Measurements from ENCODE around the gene WLS.

DNA sequence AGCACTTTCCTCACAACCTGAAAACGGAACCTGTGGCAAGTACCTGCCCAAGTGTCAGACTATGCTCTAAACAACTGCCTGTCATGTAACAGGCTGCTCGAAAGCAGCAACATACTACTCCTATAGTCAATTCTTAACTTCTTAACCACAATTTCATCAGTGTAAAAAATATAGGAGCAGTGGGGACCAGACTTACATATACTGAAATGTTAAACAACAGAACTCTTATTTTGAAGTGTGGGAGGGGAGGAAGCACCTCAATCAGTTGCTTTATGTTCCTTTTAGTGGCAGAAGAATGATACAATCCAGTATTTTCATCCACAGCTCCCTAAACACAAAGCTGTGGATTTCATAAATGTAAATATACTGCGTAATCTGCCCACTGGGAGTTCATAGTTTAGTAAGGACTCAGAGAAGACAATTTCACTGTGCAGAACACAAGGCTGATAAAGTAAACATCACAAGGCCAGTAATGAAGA is 44.2 kb downstream of the WLS start:
- TF ChIP-seq CTCF (IDR thresholded peaks at IDR 0.05) (no peak), POLR2A (IDR thresholded peaks at IDR 0.05) (no peak), EP300 (IDR thresholded peaks at IDR 0.05) (no peak)

All from tibial nerve (tissue), 4 donors.